Coronary artery (tissue), 2 donors: ENCODE data around the gene MRPS22.
"Not testable (repeated sequence)": the region's sequence is repeated elsewhere in the genome, so short reads cannot be mapped to it uniquely, and the experiment has no call there.

ENCODE experiments used
- DNase-seq: peaks from one replicate; pipeline ENCODE4 v3.0.0-alpha.2; 2017; ENCODE audit warnings: low spot score
- H3K27ac ChIP-seq, 2 donors: fragments of 200-600 bp; sonication (generic); one replicate each; pipeline ENCODE4 v1.5.1; 2016 to 2019
- H3K4me3 ChIP-seq: fragments of 200-600 bp; sonication (generic); 2 replicates; pipeline ENCODE4 v1.5.1; 2016; ENCODE audit warnings: mild to moderate bottlenecking, moderate library complexity
- TF ChIP-seq, protein P1 (sequence below): fragments of 200-600 bp; sonication (generic); IDR thresholded peaks from one replicate; pipeline ENCODE4 v1.5.1; 2019; ENCODE audit warnings: antibody characterized with exemption

Gene MRPS22

DNA sequence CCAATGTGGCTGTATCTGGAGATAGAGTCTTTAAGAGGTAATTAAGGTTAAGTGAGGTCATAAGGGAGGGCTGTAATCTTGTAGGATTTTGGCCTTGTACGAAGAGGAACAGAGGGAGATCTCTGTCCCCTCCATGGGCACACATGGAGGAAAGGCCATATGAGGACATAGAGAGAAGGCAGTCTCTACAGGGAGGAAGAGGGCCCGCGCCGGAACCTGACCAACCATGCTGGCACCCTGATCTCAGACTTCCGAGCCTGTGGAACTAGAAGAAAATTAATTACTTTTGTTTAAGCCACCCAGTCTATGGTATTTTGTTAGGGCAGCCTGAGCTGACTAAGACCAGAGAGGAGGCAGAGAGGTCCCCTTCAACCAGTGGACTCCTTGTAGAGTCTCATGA, 17.7 kb upstream of the MRPS22 start:
- DNase-seq, result no peak
- TF ChIP-seq, protein P1, sequence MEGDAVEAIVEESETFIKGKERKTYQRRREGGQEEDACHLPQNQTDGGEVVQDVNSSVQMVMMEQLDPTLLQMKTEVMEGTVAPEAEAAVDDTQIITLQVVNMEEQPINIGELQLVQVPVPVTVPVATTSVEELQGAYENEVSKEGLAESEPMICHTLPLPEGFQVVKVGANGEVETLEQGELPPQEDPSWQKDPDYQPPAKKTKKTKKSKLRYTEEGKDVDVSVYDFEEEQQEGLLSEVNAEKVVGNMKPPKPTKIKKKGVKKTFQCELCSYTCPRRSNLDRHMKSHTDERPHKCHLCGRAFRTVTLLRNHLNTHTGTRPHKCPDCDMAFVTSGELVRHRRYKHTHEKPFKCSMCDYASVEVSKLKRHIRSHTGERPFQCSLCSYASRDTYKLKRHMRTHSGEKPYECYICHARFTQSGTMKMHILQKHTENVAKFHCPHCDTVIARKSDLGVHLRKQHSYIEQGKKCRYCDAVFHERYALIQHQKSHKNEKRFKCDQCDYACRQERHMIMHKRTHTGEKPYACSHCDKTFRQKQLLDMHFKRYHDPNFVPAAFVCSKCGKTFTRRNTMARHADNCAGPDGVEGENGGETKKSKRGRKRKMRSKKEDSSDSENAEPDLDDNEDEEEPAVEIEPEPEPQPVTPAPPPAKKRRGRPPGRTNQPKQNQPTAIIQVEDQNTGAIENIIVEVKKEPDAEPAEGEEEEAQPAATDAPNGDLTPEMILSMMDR, result no peak
- H3K27ac ChIP-seq, result no peak overlapping the region
- H3K4me3 ChIP-seq, result no peak overlapping the region

DNA sequence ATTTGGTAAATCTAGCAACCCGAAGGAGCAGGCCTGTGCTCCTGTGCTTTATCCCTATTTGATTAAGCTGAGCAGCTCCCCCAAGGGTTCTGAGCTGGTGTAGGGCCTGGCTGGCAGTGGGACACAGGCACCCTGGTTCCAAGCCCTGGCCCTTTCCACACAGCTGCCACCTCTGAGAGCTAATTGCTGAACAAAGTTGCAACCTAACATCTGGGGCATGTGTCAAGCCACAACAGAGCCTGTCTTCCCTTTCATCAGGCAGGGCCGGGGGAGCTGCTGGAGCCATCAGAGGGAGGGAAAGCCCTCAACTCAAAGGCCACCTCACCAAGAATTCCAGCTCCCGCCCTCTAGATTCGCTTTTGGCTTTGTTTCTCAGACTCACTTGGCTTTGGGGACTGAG, 17.1 kb upstream of the MRPS22 start:
- peak; percentile 50 for DNase-seq
- no peak overlapping the region for H3K4me3 ChIP-seq
- H3K27ac ChIP-seq, result no peak overlapping the region
- TF ChIP-seq, protein P1, result no peak

DNA sequence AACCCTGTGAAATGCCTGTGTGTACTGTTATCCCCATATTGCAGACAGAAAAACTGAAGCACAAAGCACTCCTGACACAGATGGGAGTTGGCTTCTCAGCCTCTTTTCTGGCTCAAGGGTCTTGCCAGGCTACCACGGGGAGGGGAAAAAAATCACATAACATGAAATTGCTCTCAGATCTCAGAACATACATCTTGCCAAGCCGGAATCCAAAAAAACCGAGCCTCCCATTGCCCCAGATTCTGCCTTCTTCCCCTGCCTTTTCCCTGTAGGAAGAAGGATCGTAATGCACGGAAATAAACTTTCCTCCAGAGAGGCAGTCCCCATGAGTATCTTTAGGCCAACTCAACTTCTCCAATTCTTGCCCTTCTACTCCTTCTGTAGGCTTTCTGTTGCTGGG, 16.6 kb upstream of the MRPS22 start:
- Histone ChIP-seq H3K27ac (no peak overlapping the region), H3K4me3 (no peak overlapping the region)
- peak; percentile 33 for DNase-seq
- TF ChIP-seq, protein P1, result no peak

DNA sequence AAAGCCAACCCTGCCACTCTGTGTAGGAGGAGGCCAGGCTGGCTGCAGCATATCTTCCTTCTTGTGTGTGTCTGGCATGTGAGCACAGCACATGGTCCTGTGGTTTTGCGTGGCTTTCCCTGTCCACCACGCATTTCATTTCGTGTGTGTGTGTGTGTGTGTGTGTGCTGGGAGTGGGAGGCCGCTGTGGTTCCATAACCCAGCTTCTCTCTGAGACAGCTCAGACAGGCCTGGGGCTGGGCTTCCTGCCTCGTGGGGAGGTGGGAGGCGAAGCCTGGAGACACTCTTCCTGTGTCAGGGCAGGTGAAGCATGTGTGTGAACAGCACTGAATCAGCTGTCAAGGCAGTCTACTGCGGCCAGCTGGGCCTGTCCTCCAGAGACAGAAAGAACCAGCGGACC, 16.0 kb upstream of the MRPS22 start:
- peak; percentile 53 for DNase-seq
- Histone ChIP-seq H3K4me3 (no peak overlapping the region), H3K27ac (no peak overlapping the region)
- TF ChIP-seq, protein P1, result no peak

DNA sequence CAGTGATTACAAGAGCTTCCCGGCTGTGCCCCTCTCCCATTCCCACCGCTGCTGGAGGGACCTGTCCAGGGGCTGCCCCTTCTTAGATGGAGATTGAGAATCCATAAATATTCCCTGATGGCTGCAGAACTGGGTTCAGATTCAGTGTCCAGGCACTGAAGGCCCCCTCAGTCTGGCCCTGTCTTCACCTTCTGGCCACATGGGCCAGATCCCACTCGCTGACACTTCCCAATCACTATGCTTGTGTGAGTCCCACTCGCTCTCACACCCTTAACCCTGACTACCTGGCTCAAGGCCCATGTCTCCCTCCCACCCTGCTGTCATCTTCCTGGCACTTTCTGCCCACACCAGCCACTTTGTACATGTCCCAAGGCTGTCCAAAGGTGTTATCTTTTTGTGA, 15.5 kb upstream of the MRPS22 start:
- TF ChIP-seq, protein P1, result no peak
- DNase-seq, result peak; percentile 49
- Histone ChIP-seq H3K4me3 (no peak overlapping the region), H3K27ac (no peak overlapping the region)

DNA sequence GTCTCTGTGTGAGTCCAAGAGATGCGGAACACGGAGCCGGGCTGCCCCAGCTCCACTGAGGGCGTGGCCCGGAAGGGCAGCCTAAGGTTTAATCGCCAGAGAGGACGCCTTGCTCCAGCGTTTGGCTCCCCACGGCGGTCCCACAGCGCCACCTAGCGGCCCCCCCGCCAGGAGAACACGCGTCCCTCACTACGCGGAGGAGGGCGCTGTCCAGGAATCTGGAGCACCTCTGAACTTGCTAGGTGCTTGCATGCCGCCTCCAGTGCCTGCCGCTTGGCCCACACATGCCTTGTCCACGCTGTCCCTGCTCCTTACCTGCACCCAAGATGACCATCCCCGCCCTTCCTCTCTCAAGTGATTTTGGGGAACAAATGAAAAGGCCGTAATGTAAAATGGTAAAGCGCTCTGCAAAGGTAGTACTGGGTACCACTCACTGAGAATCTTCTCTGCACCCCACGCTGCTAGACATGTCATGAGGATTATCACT, 14.4 kb upstream of the MRPS22 start:
- DNase-seq, result peak; percentile 82
- TF ChIP-seq, protein P1, result peak; percentile 94
- Histone ChIP-seq H3K4me3 (peak overlapping the region; percentile 56), H3K27ac (no peak overlapping the region)

DNA sequence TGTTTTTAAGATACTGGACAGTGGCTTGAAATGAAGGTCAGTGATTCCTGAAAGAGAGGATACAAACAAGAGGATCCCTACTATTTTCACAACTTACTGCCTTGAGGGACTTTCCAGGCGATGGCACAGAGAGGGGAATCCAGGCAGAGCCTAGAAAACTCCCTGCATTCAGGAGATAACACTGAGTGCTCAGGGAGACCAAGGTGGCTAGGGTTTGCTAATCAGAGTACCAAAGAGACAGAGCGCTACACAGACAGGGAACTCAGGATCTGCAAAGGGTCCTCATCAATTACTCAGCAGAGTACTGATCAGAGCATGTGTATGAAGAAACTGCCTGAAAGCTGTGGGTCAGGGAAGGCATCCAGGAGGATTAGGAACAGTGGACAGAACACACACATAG, 11.7 kb upstream of the MRPS22 start:
- Histone ChIP-seq H3K27ac (no peak overlapping the region), H3K4me3 (no peak overlapping the region)
- peak; percentile 28 for DNase-seq
- TF ChIP-seq, protein P1, result no peak

DNA sequence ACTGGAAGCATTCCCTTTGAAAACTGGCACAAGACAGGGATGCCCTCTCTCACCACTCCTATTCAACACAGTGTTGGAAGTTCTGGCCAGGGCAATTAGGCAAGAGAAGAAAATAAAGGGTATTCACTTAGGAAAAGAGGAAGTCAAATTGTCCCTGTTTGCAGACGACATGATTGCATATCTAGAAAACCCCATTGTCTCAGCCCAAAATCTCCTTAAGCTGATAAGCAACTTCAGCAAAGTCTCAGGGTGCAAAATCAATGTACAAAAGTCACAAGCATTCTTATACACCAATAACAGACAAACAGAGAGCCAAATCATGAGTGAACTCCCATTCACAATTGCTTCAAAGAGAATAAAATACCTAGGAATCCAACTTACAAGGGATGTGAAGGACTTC, 9.1 kb upstream of the MRPS22 start:
- H3K4me3 ChIP-seq, DNase-seq, H3K27ac ChIP-seq: not testable (repeated sequence)
